ENCODE data around the gene OLIG1.

- TF ChIP-seq CTCF (IDR thresholded peaks at IDR 0.05) (no peak), POLR2A (IDR thresholded peaks at IDR 0.05) (no peak), POLR2AphosphoS5 (IDR thresholded peaks at IDR 0.05) (no peak)
These were observed 730 bp downstream of the OLIG1 start for GRCh38 chr21:33070744-33070997.

Data from prostate gland (tissue), 2 donors.